Measurements from ENCODE around the gene ACOXL. TPM values are rescaled to one million over a fixed set of nuclear protein-coding genes. Genes with fewer than 3 reads are reported as not detected.

ACOXL gene
- total and polyA plus RNA-seq, 9 of the 15 experiments (the other 6 are each of a cell fraction or from before 2014, with no cell fraction given), result 0.31 to 0.56 TPM; not detected in 7

- Histone ChIP-seq H3K27ac (ENCODE audit: extremely low read depth, low read depth, low read length) (no peak overlapping the region), H3K9me3 (replicated peaks; ENCODE audit: control insufficient read depth, insufficient read depth, low read depth, low read length) (no peaks in the 10 kb centered on the region), H3K27me3 (ENCODE audit: control insufficient read depth in 2 of 2, insufficient read depth in 2 of 2, low read length in 2 of 2) (peaks cover 16 to 36% of the 10 kb centered on the region in 2 experiments), H3K79me2 (ENCODE audit: control insufficient read depth, insufficient read depth, low read length) (no peaks in the 10 kb centered on the region), H4K20me1 (replicated peaks; ENCODE audit: control insufficient read depth, insufficient read depth, low read length) (no peaks in the 10 kb centered on the region), H3K36me3 (ENCODE audit: control insufficient read depth, insufficient read depth, low read length) (no peaks in the 10 kb centered on the region), H3K4me2 (ENCODE audit: insufficient read depth, low read length) (no peak overlapping the region), H2AFZ (ENCODE audit: low read depth, low read length) (no peak overlapping the region), H3K4me1 (replicated peaks in 1 of 2; ENCODE audit: control insufficient read depth in 2 of 2, insufficient read depth in 2 of 2, low read length in 2 of 2) (no peaks in the 10 kb centered on the region), H3K9ac (ENCODE audit: insufficient read depth in 1 of 2, low read depth in 2 of 2, low read length in 2 of 2) (no peak overlapping the region), H3K9me1 (ENCODE audit: control insufficient read depth, insufficient read depth, low read length) (no peaks in the 10 kb centered on the region), H3K4me3 (no peak overlapping the region)
- in situ Hi-C loops (cut with MboI) (no loop called here), intact Hi-C loops (cut with micrococcal nuclease) (no loop called here)
- no TSS peak for BruUV-seq (replicated peaks)
- CTCF ChIA-PET (ENCODE audit: low intra/inter-chr PET ratio), result interaction anchor here (0.7 kb wide), 1 partner anchor 98 kb away, joined by 3 read pairs; no protein-coding TSS in a partner anchor
- DNase-seq (ENCODE audit: extremely low read depth in 1 of 4, low spot score in 3 of 4) (no peak), ATAC-seq (no peak), FAIRE-seq (no peak)
- TF ChIP-seq PTTG1 (tag; IDR thresholded peaks at IDR 0.05; ENCODE audit: low read depth) (no peak), ATF4 (CRISPR knock-in tag; IDR thresholded peaks at IDR 0.05) (no peak), RHOXF2B (CRISPR knock-in tag; conservative IDR thresholded peaks at IDR 0.05) (no peak), ESRRB (CRISPR knock-in tag; IDR thresholded peaks at IDR 0.05; ENCODE audit: borderline replicate concordance) (no peak), DIDO1 (tag; IDR thresholded peaks at IDR 0.05; ENCODE audit: low read depth) (no peak)
- TF ChIP-seq, protein P1, sequence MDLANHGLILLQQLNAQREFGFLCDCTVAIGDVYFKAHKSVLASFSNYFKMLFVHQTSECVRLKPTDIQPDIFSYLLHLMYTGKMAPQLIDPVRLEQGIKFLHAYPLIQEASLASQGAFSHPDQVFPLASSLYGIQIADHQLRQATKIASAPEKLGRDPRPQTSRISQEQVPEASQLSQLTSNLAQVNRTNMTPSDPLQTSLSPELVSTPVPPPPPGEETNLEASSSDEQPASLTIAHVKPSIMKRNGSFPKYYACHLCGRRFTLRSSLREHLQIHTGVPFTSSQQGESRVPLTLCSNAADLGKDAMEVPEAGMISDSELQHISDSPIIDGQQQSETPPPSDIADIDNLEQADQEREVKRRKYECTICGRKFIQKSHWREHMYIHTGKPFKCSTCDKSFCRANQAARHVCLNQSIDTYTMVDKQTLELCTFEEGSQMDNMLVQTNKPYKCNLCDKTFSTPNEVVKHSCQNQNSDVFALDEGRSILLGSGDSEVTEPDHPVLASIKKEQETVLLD (IDR thresholded peaks at IDR 0.05), result no peak
- POLR2A ChIA-PET, result no interaction called here
- 2% methylated on average over 3 of the region's 3 CpGs for WGBS (ENCODE audit: insufficient coverage, low coverage, missing lambda C conversion rate)
Measured at GRCh38 chr2:110853948-110854347, 121.6 kb downstream of the ACOXL start.

Data from K562 (cell line).